NOMO-1 treated with DMSO at 0.1 percent for 48 hours (cell line): ENCODE data around the gene ZFP92.

Experiments used
- DNase-seq: peaks from one replicate; lab custom pipeline; 2025; ENCODE audit not compliant: unreplicated experiment; lab: John Stamatoyannopoulos, UW

Gene ZFP92

GRCh38 chrX:153435845-153436244 lies 24.6 kb downstream of the ZFP92 start:
- no peak for DNase-seq

GRCh38 chrX:153438532-153438931 lies 27.3 kb downstream of the ZFP92 start:
- DNase-seq, result peak; percentile 8

- no peak for DNase-seq
These were observed 28.7 kb downstream of the ZFP92 start for GRCh38 chrX:153439977-153440376.

GRCh38 chrX:153440556-153441135 lies 29.4 kb downstream of the ZFP92 start:
- DNase-seq, result no peak

- DNase-seq, result no peak
These were observed 30.0 kb downstream of the ZFP92 start for GRCh38 chrX:153441296-153441695.

GRCh38 chrX:153441981-153442380 lies 30.7 kb downstream of the ZFP92 start:
- no peak for DNase-seq

GRCh38 chrX:153442463-153442862 lies 31.2 kb downstream of the ZFP92 start:
- DNase-seq, result no peak

- no peak for DNase-seq
These were observed 32.4 kb downstream of the ZFP92 start for GRCh38 chrX:153443476-153444332.

- DNase-seq, result no peak
These were observed 33.2 kb downstream of the ZFP92 start for GRCh38 chrX:153444333-153445011.

GRCh38 chrX:153445106-153445855 lies 34.0 kb downstream of the ZFP92 start:
- no peak for DNase-seq

GRCh38 chrX:153445856-153446635 lies 34.8 kb downstream of the ZFP92 start, which contains the start of gene TREX2:
Gene TREX2 (minus strand): TSS chrX:153446056. CDS start chrX:153445430, 626 bp downstream.
- DNase-seq, result no peak

GRCh38 chrX:153446636-153446936 lies 35.3 kb downstream of the ZFP92 start:
- no peak for DNase-seq

- DNase-seq, result no peak
These were observed 35.8 kb downstream of the ZFP92 start for GRCh38 chrX:153446950-153447580.

GRCh38 chrX:153447581-153447960 lies 36.3 kb downstream of the ZFP92 start:
- DNase-seq, result no peak

GRCh38 chrX:153448556-153449367 lies 37.5 kb downstream of the ZFP92 start:
- DNase-seq, result no peak

- no peak for DNase-seq
These were observed 38.3 kb downstream of the ZFP92 start for GRCh38 chrX:153449368-153450113.

- no peak for DNase-seq
These were observed 39.1 kb downstream of the ZFP92 start for GRCh38 chrX:153450114-153450948.

GRCh38 chrX:153450949-153451277 lies 39.6 kb downstream of the ZFP92 start:
- DNase-seq, result no peak
